Thyroid gland (tissue), 4 donors: ENCODE results near the gene LUZP2.

Experiments
- CTCF ChIP-seq, 6 experiments: fragments of 200-600 bp in 3 of 6; fragments of 450-650 bp in 3 of 6; sonication (generic) in 3 of 6; IDR thresholded peaks; one replicate each; pipeline ENCODE4 v1.5.1; 2016 to 2019; ENCODE audit warnings: antibody characterized with exemption in 6 of 6, mild to moderate bottlenecking in 2 of 6, inconsistent platforms in 1 of 6, moderate library complexity in 1 of 6
- POLR2A ChIP-seq, 2 donors: fragments of 450-650 bp; IDR thresholded peaks; one replicate each; pipeline ENCODE4 v1.6.1; 2017; ENCODE audit warnings: antibody characterized with exemption in 2 of 2, mild to moderate bottlenecking in 2 of 2, moderate library complexity in 1 of 2

- no peak for TF ChIP-seq CTCF (IDR thresholded peaks at IDR 0.05)
- no peak for TF ChIP-seq POLR2A (IDR thresholded peaks at IDR 0.05)
Observed at GRCh38 chr11:24932110-24933000, 435.5 kb downstream of the LUZP2 start.
